ENCODE measurements around the gene SRGAP2.
"Not testable (repeated sequence)": the region's sequence is repeated elsewhere in the genome, so short reads cannot be mapped to it uniquely, and the experiment has no call there.

Gene SRGAP2

GRCh38 chr1:206224190-206224776 lies 20.9 kb downstream of the SRGAP2 start:
- not testable (repeated sequence) for H3K9ac ChIP-seq (ENCODE audit: insufficient read length); H3K36me3 ChIP-seq (ENCODE audit: insufficient read depth, low read length); H3K9me3 ChIP-seq (ENCODE audit: low read depth, low read length); H3K4me3 ChIP-seq; DNase-seq (ENCODE audit: low read depth, low spot score); H3K27ac ChIP-seq

GRCh38 chr1:206225386-206225785 lies 22.0 kb downstream of the SRGAP2 start:
- not testable (repeated sequence) for H3K9me3 ChIP-seq (ENCODE audit: low read depth, low read length); H3K9ac ChIP-seq (ENCODE audit: insufficient read length); H3K36me3 ChIP-seq (ENCODE audit: insufficient read depth, low read length); H3K4me3 ChIP-seq; DNase-seq (ENCODE audit: low read depth, low spot score); H3K27ac ChIP-seq

DNA sequence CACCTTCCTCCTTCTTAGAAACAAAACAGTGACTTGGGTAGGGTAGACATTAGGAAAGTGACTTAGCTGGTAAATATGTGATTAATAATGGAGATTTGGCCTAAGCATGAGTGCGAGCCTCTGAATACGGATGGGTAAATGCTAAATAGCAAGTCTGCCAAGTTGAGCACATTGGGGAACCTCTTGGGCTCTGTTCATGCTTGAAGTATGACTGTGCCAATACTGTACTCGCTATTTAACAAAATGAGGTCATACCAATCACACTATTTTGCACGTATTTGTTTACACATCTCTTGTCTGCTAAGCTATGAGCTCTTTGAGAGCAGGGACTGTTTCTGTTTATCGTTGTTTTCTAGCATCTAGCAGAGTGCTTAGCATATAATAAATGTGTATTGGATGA lies 23.5 kb downstream of the SRGAP2 start:
- DNase-seq (ENCODE audit: low read depth, low spot score); H3K27ac ChIP-seq; H3K4me3 ChIP-seq; H3K36me3 ChIP-seq (ENCODE audit: insufficient read depth, low read length); H3K9ac ChIP-seq (ENCODE audit: insufficient read length); H3K9me3 ChIP-seq (ENCODE audit: low read depth, low read length): not testable (repeated sequence)

DNA sequence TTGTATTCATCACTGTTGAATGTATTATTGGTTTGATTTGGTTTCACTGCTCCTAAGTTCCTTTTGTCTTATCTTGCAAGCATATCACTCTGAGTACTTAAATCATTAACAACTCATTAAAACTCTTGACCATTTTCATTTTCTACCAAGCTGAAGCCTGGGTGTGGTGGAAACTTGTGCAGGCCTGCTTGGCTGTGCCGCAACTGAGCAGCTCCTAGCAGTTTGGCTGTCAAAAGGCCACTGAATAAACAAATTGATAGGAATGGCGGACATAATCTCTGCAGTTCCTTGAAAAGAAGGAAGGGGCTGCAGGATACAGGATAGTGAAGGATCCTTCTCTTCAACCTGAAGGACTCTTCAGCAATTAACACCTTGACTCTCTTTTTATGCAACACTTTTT lies 25.9 kb downstream of the SRGAP2 start:
- H3K27ac ChIP-seq; H3K4me3 ChIP-seq; DNase-seq (ENCODE audit: low read depth, low spot score); H3K9ac ChIP-seq (ENCODE audit: insufficient read length); H3K9me3 ChIP-seq (ENCODE audit: low read depth, low read length); H3K36me3 ChIP-seq (ENCODE audit: insufficient read depth, low read length): not testable (repeated sequence)

- DNase-seq (ENCODE audit: low read depth, low spot score); H3K9me3 ChIP-seq (ENCODE audit: low read depth, low read length); H3K4me3 ChIP-seq; H3K36me3 ChIP-seq (ENCODE audit: insufficient read depth, low read length); H3K27ac ChIP-seq; H3K9ac ChIP-seq (ENCODE audit: insufficient read length): not testable (repeated sequence)
These were observed 28.6 kb downstream of the SRGAP2 start for GRCh38 chr1:206231989-206232388.

- not testable (repeated sequence) for H3K27ac ChIP-seq; H3K9ac ChIP-seq (ENCODE audit: insufficient read length); H3K4me3 ChIP-seq; H3K36me3 ChIP-seq (ENCODE audit: insufficient read depth, low read length); H3K9me3 ChIP-seq (ENCODE audit: low read depth, low read length); DNase-seq (ENCODE audit: low read depth, low spot score)
These were observed 29.8 kb downstream of the SRGAP2 start for GRCh38 chr1:206232970-206233645.

DNA sequence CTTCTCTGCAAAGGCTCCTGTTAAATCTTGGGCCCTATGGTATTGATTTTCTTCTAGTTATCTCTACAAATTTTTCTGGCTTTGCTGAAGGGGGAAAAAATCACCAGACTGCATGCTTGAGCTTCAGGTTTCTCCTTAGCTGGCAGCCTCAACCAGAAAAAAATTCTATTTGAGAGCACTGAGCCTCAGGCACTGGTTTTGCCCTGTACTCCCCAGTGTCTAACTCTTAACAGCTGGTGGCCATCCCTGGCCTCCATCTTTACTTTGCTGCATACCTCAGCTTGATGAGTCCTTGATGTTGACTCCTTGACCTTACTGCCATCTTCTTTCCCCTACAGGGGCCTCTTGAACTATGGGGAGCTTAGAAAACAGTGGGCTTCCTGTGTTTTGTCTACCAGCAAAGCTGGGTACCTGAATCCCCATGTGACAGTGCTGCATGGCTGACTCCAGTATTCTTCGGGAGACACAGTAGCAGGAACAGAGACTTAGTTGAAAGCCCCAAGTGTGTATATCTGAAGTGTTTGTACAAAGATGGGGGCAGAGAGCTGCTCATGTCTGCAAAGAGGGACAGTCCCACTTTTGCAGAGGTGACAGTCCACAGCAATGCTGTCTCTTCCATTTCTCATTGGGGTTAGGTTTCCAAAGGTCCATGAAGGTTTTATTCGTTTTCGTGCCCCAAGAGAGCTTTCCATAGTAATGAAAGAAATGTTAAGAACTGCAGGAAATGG lies 31.0 kb downstream of the SRGAP2 start:
- H3K36me3 ChIP-seq (ENCODE audit: insufficient read depth, low read length); DNase-seq (ENCODE audit: low read depth, low spot score); H3K27ac ChIP-seq; H3K4me3 ChIP-seq; H3K9ac ChIP-seq (ENCODE audit: insufficient read length); H3K9me3 ChIP-seq (ENCODE audit: low read depth, low read length): not testable (repeated sequence)

- not testable (repeated sequence) for DNase-seq (ENCODE audit: low read depth, low spot score); H3K36me3 ChIP-seq (ENCODE audit: insufficient read depth, low read length); H3K9ac ChIP-seq (ENCODE audit: insufficient read length); H3K9me3 ChIP-seq (ENCODE audit: low read depth, low read length); H3K4me3 ChIP-seq; H3K27ac ChIP-seq
These were observed 31.8 kb downstream of the SRGAP2 start for GRCh38 chr1:206235190-206235589.

- not testable (repeated sequence) for H3K27ac ChIP-seq; H3K4me3 ChIP-seq; H3K9me3 ChIP-seq (ENCODE audit: low read depth, low read length); H3K36me3 ChIP-seq (ENCODE audit: insufficient read depth, low read length); H3K9ac ChIP-seq (ENCODE audit: insufficient read length); DNase-seq (ENCODE audit: low read depth, low spot score)
These were observed 36.9 kb downstream of the SRGAP2 start for GRCh38 chr1:206240288-206240687.

DNA sequence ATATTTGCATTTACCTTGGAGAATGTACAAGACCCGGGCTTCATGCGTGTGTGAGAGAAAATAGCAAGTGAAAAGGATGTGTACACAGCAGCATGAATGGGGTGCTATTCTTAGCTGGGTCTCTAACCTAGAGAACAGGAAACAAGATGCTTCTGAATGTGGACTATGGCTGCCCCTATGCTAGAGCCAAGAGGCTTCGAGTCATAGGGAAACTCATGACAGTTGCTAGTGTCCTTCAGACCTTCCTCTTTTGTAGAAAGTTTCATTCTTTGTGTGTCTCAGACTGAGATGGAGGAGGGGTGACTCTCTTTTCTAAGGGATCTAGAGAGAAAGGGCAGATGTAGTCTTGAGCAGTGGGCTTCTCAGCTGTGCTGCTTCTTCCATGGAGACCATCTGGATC lies 40.0 kb downstream of the SRGAP2 start:
- not testable (repeated sequence) for DNase-seq (ENCODE audit: low read depth, low spot score); H3K9me3 ChIP-seq (ENCODE audit: low read depth, low read length); H3K27ac ChIP-seq; H3K9ac ChIP-seq (ENCODE audit: insufficient read length); H3K4me3 ChIP-seq; H3K36me3 ChIP-seq (ENCODE audit: insufficient read depth, low read length)

DNA sequence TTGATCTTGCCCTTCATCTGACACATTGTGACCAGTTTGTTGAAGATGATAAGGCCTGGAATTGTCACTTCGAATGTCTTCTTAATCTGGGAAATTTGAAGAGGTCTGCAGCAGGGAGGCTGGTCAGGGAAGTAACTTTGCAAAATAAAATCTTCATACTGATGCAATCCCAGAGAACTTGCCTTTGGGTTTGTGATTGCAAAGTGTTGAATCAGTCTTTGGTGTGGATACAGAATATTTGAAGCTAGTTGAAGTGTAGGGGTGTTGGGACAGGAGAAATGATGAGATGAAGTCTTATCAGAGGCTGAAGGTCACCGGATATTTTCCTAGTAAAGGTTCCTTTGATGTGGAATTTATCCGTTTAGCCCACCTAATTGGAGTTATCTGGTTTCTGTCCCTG lies 42.1 kb downstream of the SRGAP2 start:
- H3K27ac ChIP-seq; H3K9ac ChIP-seq (ENCODE audit: insufficient read length); H3K4me3 ChIP-seq; DNase-seq (ENCODE audit: low read depth, low spot score); H3K36me3 ChIP-seq (ENCODE audit: insufficient read depth, low read length); H3K9me3 ChIP-seq (ENCODE audit: low read depth, low read length): not testable (repeated sequence)

- not testable (repeated sequence) for H3K4me3 ChIP-seq; H3K9ac ChIP-seq (ENCODE audit: insufficient read length)
These were observed 43.0 kb downstream of the SRGAP2 start for GRCh38 chr1:206246129-206246886.

GRCh38 chr1:206250953-206251681 lies 47.8 kb downstream of the SRGAP2 start:
- not testable (repeated sequence) for H3K4me3 ChIP-seq; H3K36me3 ChIP-seq (ENCODE audit: insufficient read depth, low read length); H3K27ac ChIP-seq; H3K9me3 ChIP-seq (ENCODE audit: low read depth, low read length); DNase-seq (ENCODE audit: low read depth, low spot score); H3K9ac ChIP-seq (ENCODE audit: insufficient read length)

More at GRCh38 chr1:206246129-206246886, 43.0 kb downstream of the SRGAP2 start:
- DNase-seq (ENCODE audit: low read depth, low spot score); H3K27ac ChIP-seq; H3K36me3 ChIP-seq (ENCODE audit: insufficient read depth, low read length); H3K9me3 ChIP-seq (ENCODE audit: low read depth, low read length): not testable (repeated sequence)

Measured in SK-N-MC (cell line).